ENCODE measurements around the gene ULK2. TPM values are rescaled to one million over a fixed set of nuclear protein-coding genes. Genes with fewer than 3 reads are reported as not detected.

The ULK2 gene
- total and polyA plus RNA-seq, 12 donors, result 9.5 to 32.0 (median 15.1) TPM

- no peak for DNase-seq
- Histone ChIP-seq H3K9me3 (replicated peaks in 1 of 3) (no peaks in the 10 kb centered on the region), H3K27me3 (no peaks in the 10 kb centered on the region), H3K4me1 (replicated peaks in 1 of 2) (no peaks in the 10 kb centered on the region), H3K27ac (no peak overlapping the region), H3K36me3 (replicated peaks in 1 of 2) (peaks cover 0 to 51% of the 10 kb centered on the region in 2 donors), H3K4me3 (no peak overlapping the region)
- 64 to 70% (median 68%) methylated on average over 4 of the region's 4 CpGs for WGBS, 4 donors
- intact Hi-C loops (cut with DNase I), result no loop called here
- TF ChIP-seq CTCF (IDR thresholded peaks at IDR 0.05) (no peak), POLR2A (IDR thresholded peaks at IDR 0.05) (no peak)
These were observed 81.9 kb downstream of the ULK2 start for GRCh38 chr17:19785854-19786253.

GRCh38 chr17:19781488-19782458 lies 86.0 kb downstream of the ULK2 start:
- 93 to 95% (median 94%) methylated on average over 9 of the region's 9 CpGs for WGBS, 4 donors

GRCh38 chr17:19780846-19781245 lies 86.9 kb downstream of the ULK2 start:
- intact Hi-C loops (cut with DNase I), result no loop called here
- no peak overlapping the region for H3K27ac ChIP-seq
- peaks cover 0 to 58% of the 10 kb centered on the region in 2 donors for H3K36me3 ChIP-seq (replicated peaks in 1 of 2)
- no peak overlapping the region for H3K4me3 ChIP-seq
- no peaks in the 10 kb centered on the region for H3K9me3 ChIP-seq (replicated peaks in 1 of 3)
- 90 to 96% (median 93%) methylated on average over 4 of the region's 4 CpGs for WGBS, 4 donors
- TF ChIP-seq POLR2A (IDR thresholded peaks at IDR 0.05) (no peak), CTCF (IDR thresholded peaks at IDR 0.05) (no peak)
- DNase-seq, result no peak
- no peaks in the 10 kb centered on the region for H3K4me1 ChIP-seq (replicated peaks in 1 of 2)
- H3K27me3 ChIP-seq, result no peaks in the 10 kb centered on the region

More at GRCh38 chr17:19781488-19782458, 86.0 kb downstream of the ULK2 start:
- Histone ChIP-seq H3K9me3 (replicated peaks in 1 of 3) (no peaks in the 10 kb centered on the region), H3K4me1 (replicated peaks in 1 of 2) (no peaks in the 10 kb centered on the region), H3K36me3 (replicated peaks in 1 of 2) (peaks cover 0 to 49% of the 10 kb centered on the region in 2 donors), H3K27me3 (no peaks in the 10 kb centered on the region), H3K27ac (no peak overlapping the region), H3K4me3 (no peak overlapping the region)
- intact Hi-C loops (cut with DNase I), result no loop called here
- no peak for DNase-seq
- no peak for TF ChIP-seq POLR2A (IDR thresholded peaks at IDR 0.05)
- no peak for TF ChIP-seq CTCF (IDR thresholded peaks at IDR 0.05)

GRCh38 chr17:19773534-19773933 lies 94.2 kb downstream of the ULK2 start:
- H3K9me3 ChIP-seq (replicated peaks in 1 of 3), result no peaks in the 10 kb centered on the region
- TF ChIP-seq POLR2A (IDR thresholded peaks at IDR 0.05) (no peak), CTCF (IDR thresholded peaks at IDR 0.05) (no peak)
- intact Hi-C loops (cut with DNase I), result no loop called here
- H3K27ac ChIP-seq, result no peak overlapping the region
- no peak for DNase-seq
- peaks cover 0 to 23% of the 10 kb centered on the region in 2 donors for H3K36me3 ChIP-seq (replicated peaks in 1 of 2)
- 90 to 95% (median 94%) methylated on average over 6 of the region's 6 CpGs for WGBS, 4 donors
- H3K27me3 ChIP-seq, result no peaks in the 10 kb centered on the region
- no peaks in the 10 kb centered on the region for H3K4me1 ChIP-seq (replicated peaks in 1 of 2)
- no peak overlapping the region for H3K4me3 ChIP-seq

All from adrenal gland (tissue), 12 donors.